Measurements from ENCODE around the gene TMEM234.

DNA sequence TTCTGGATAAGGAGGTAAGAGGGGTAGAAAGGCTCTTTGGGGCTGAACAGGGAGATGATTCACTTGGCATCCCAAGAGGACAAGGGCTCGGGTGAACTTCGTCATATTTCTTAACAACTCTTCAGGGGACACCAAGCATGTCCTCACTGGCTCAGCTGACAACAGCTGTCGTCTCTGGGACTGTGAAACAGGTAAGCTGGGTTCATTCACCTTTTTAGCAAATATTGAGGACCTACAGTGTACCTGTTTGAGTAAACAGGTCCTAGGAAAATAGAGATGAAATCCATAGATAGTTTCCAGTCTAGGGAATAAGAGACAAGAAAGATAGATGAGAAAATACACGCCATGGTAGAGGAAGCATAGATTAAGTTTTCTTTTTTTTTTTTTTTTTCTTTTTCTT is 2.1 kb upstream of the TMEM234 start:
- TF ChIP-seq POLR2AphosphoS5 (IDR thresholded peaks at IDR 0.05; ENCODE audit: low read depth, low read length) (no peak), FOXP2 (optimal IDR thresholded peaks at IDR 0.05; ENCODE audit: borderline replicate concordance, extremely low read depth, extremely low read length, insufficient read depth) (no peak), REST (IDR thresholded peaks at IDR 0.05; ENCODE audit: insufficient read depth in 1 of 2, low read depth in 2 of 2, low read length in 2 of 2) (no peak)
